ENCODE data around the gene B3GNT4.
"Not testable (repeated sequence)": the region's sequence is repeated elsewhere in the genome, so short reads cannot be mapped to it uniquely, and the experiment has no call there.

Gene B3GNT4

GRCh38 chr12:122199484-122200355, 3.8 kb upstream of the B3GNT4 start:
- Mint-ChIP-seq H3K36me3 (ENCODE audit: low read depth) (no peaks in the 10 kb centered on the region), H3K27ac (no peak overlapping the region), H3K27me3 (peaks cover 32% of the 10 kb centered on the region), H3K9me3 (peaks cover 6% of the 10 kb centered on the region), H3K4me1 (peaks cover 25% of the 10 kb centered on the region), H3K4me3 (no peak overlapping the region)
- ATAC-seq: no peak
- DNase-seq: no peak

- H3K4me3 Mint-ChIP-seq: no peak overlapping the region
- no peaks in the 10 kb centered on the region for H3K36me3 Mint-ChIP-seq (ENCODE audit: low read depth)
- no peak for DNase-seq
- H3K27ac Mint-ChIP-seq: no peak overlapping the region
- peaks cover 29% of the 10 kb centered on the region for H3K4me1 Mint-ChIP-seq
- H3K9me3 Mint-ChIP-seq: peaks cover 4% of the 10 kb centered on the region
- H3K27me3 Mint-ChIP-seq: peaks cover 38% of the 10 kb centered on the region
- no peak for ATAC-seq
Measured at GRCh38 chr12:122200541-122201175, 2.9 kb upstream of the B3GNT4 start.

- Mint-ChIP-seq H3K27ac (no peak overlapping the region), H3K36me3 (ENCODE audit: low read depth) (no peaks in the 10 kb centered on the region), H3K27me3 (peaks cover 38% of the 10 kb centered on the region), H3K9me3 (no peaks in the 10 kb centered on the region), H3K4me3 (no peak overlapping the region), H3K4me1 (peaks cover 29% of the 10 kb centered on the region)
- ATAC-seq: no peak
- no peak for DNase-seq
Measured at GRCh38 chr12:122201381-122201780, 2.1 kb upstream of the B3GNT4 start.

- DNase-seq (no peak), ATAC-seq (no peak)
- Mint-ChIP-seq H3K27ac (no peak overlapping the region), H3K4me3 (no peak overlapping the region), H3K9me3 (no peaks in the 10 kb centered on the region), H3K4me1 (peaks cover 28% of the 10 kb centered on the region), H3K27me3 (peaks cover 35% of the 10 kb centered on the region), H3K36me3 (ENCODE audit: low read depth) (no peaks in the 10 kb centered on the region)
Measured at GRCh38 chr12:122202017-122202416, 1.5 kb upstream of the B3GNT4 start.

- H3K9me3 Mint-ChIP-seq; H3K27ac Mint-ChIP-seq; DNase-seq; ATAC-seq; H3K36me3 Mint-ChIP-seq (ENCODE audit: low read depth): not testable (repeated sequence)
- peaks cover 20% of the 10 kb centered on the region for H3K4me1 Mint-ChIP-seq
- H3K4me3 Mint-ChIP-seq: peak overlapping the region; percentile 74
- H3K27me3 Mint-ChIP-seq: peaks cover 30% of the 10 kb centered on the region
Measured at GRCh38 chr12:122202811-122203210, 698 bp upstream of the B3GNT4 start.

- H3K4me3 Mint-ChIP-seq: peak overlapping the region; percentile 52
- no peak overlapping the region for H3K27ac Mint-ChIP-seq
- H3K9me3 Mint-ChIP-seq: no peaks in the 10 kb centered on the region
- H3K36me3 Mint-ChIP-seq (ENCODE audit: low read depth): peaks cover 9% of the 10 kb centered on the region
- DNase-seq (no peak), ATAC-seq (peak; percentile 14)
- peaks cover 14% of the 10 kb centered on the region for H3K4me1 Mint-ChIP-seq
- peaks cover 26% of the 10 kb centered on the region for H3K27me3 Mint-ChIP-seq
Measured at GRCh38 chr12:122204167-122205052, 901 bp downstream of the B3GNT4 start.

GRCh38 chr12:122205053-122205925, 1.8 kb downstream of the B3GNT4 start:
- Mint-ChIP-seq H3K36me3 (ENCODE audit: low read depth) (peaks cover 12% of the 10 kb centered on the region), H3K9me3 (no peaks in the 10 kb centered on the region), H3K27ac (no peak overlapping the region), H3K4me1 (peaks cover 14% of the 10 kb centered on the region), H3K4me3 (peak overlapping the region; percentile 52), H3K27me3 (peaks cover 20% of the 10 kb centered on the region)
- ATAC-seq: no peak
- DNase-seq: no peak

- ATAC-seq: no peak
- no peak for DNase-seq
- H3K4me3 Mint-ChIP-seq: no peak overlapping the region
- H3K4me1 Mint-ChIP-seq: peaks cover 14% of the 10 kb centered on the region
- H3K27me3 Mint-ChIP-seq: peaks cover 20% of the 10 kb centered on the region
- H3K27ac Mint-ChIP-seq: no peak overlapping the region
- no peaks in the 10 kb centered on the region for H3K9me3 Mint-ChIP-seq
- peaks cover 14% of the 10 kb centered on the region for H3K36me3 Mint-ChIP-seq (ENCODE audit: low read depth)
Measured at GRCh38 chr12:122206111-122206881, 2.8 kb downstream of the B3GNT4 start.

- Mint-ChIP-seq H3K4me3 (no peak overlapping the region), H3K4me1 (peaks cover 14% of the 10 kb centered on the region), H3K9me3 (no peaks in the 10 kb centered on the region), H3K27ac (no peak overlapping the region), H3K36me3 (ENCODE audit: low read depth) (peaks cover 17% of the 10 kb centered on the region), H3K27me3 (peaks cover 17% of the 10 kb centered on the region)
- ATAC-seq (no peak), DNase-seq (no peak)
Measured at GRCh38 chr12:122206976-122207375, 3.5 kb downstream of the B3GNT4 start.

GRCh38 chr12:122207391-122207790, 3.9 kb downstream of the B3GNT4 start:
- Mint-ChIP-seq H3K4me1 (peaks cover 14% of the 10 kb centered on the region), H3K4me3 (no peak overlapping the region), H3K36me3 (ENCODE audit: low read depth) (peaks cover 20% of the 10 kb centered on the region), H3K9me3 (no peaks in the 10 kb centered on the region), H3K27me3 (peaks cover 16% of the 10 kb centered on the region), H3K27ac (no peak overlapping the region)
- no peak for ATAC-seq
- no peak for DNase-seq

GRCh38 chr12:122208073-122208820, 4.7 kb downstream of the B3GNT4 start:
- Mint-ChIP-seq H3K9me3 (no peaks in the 10 kb centered on the region), H3K27ac (no peak overlapping the region), H3K4me3 (no peak overlapping the region), H3K27me3 (peaks cover 10% of the 10 kb centered on the region), H3K36me3 (ENCODE audit: low read depth) (peaks cover 20% of the 10 kb centered on the region), H3K4me1 (peaks cover 8% of the 10 kb centered on the region)
- DNase-seq (no peak), ATAC-seq (no peak)

GRCh38 chr12:122215771-122216170, 12.3 kb downstream of the B3GNT4 start:
- Mint-ChIP-seq H3K4me1 (peaks cover 2% of the 10 kb centered on the region), H3K36me3 (ENCODE audit: low read depth) (peaks cover 45% of the 10 kb centered on the region), H3K27ac (no peak overlapping the region), H3K9me3 (no peaks in the 10 kb centered on the region), H3K27me3 (no peaks in the 10 kb centered on the region), H3K4me3 (no peak overlapping the region)
- ATAC-seq: no peak
- DNase-seq: no peak

GRCh38 chr12:122216445-122216844, 12.9 kb downstream of the B3GNT4 start:
- peaks cover 2% of the 10 kb centered on the region for H3K4me1 Mint-ChIP-seq
- H3K27ac Mint-ChIP-seq: no peak overlapping the region
- H3K36me3 Mint-ChIP-seq (ENCODE audit: low read depth): peaks cover 45% of the 10 kb centered on the region
- H3K27me3 Mint-ChIP-seq: no peaks in the 10 kb centered on the region
- ATAC-seq: no peak
- H3K4me3 Mint-ChIP-seq: no peak overlapping the region
- no peaks in the 10 kb centered on the region for H3K9me3 Mint-ChIP-seq
- no peak for DNase-seq

All from activated naive CD8-positive, alpha-beta T cell treated with anti-CD3 and anti-CD28 coated beads, Interleukin-2, amount 50 U/mL, for 24 hours (primary cell).